ENCODE results near the gene ADGRB2.
A peak's percentile ranks its signal among the peaks of the same experiment; 100 is the strongest.

The ADGRB2 gene

GRCh38 chr1:31793086-31793485, 28.9 kb upstream of the ADGRB2 start:
- DNase-seq (ENCODE audit: low spot score) = no peak
- H3K9ac ChIP-seq (ENCODE audit: low read depth, low read length, poor library complexity) = peak overlapping the region; percentile 33
- H3K9me3 ChIP-seq (replicated peaks in 1 of 2; ENCODE audit: control insufficient read depth in 2 of 2, insufficient read depth in 1 of 2, low read depth in 1 of 2, low read length in 2 of 2) = no peaks in the 10 kb centered on the region
- H3K4me1 ChIP-seq (ENCODE audit: control insufficient read depth in 2 of 2, insufficient read depth in 1 of 2, low read depth in 1 of 2, low read length in 2 of 2) = peaks cover 7 to 12% of the 10 kb centered on the region in 2 donors
- no peak overlapping the region for H3K14ac ChIP-seq (ENCODE audit: low read length)
- H3K18ac ChIP-seq (ENCODE audit: low read length) = peak overlapping the region; percentile 39
- H4K8ac ChIP-seq (ENCODE audit: low read depth, low read length) = no peak overlapping the region
- WGBS, 2 donors (ENCODE audit: extremely low coverage in 2 of 2, insufficient read length in 2 of 2, insufficient replicate concordance in 1 of 2) = no CpG with 5 or more reads among the region's 6 CpGs
- H2BK120ac ChIP-seq (ENCODE audit: low read depth, low read length) = no peak overlapping the region
- no peaks in the 10 kb centered on the region for H3K36me3 ChIP-seq (replicated peaks in 1 of 2; ENCODE audit: control insufficient read depth in 2 of 2, insufficient read depth in 2 of 2, low read length in 2 of 2)
- peak overlapping the region; percentile 84 for H2AK5ac ChIP-seq (ENCODE audit: low read depth, low read length)
- no peak overlapping the region for H3K4ac ChIP-seq (ENCODE audit: low read length)
- H2BK15ac ChIP-seq (ENCODE audit: low read length) = peak overlapping the region; percentile 62
- no peak overlapping the region for H2BK5ac ChIP-seq (ENCODE audit: low read length)
- no peak overlapping the region for H3K4me3 ChIP-seq (ENCODE audit: low read length in 2 of 2)
- H3K79me1 ChIP-seq (ENCODE audit: low read depth, low read length) = no peaks in the 10 kb centered on the region
- no peak overlapping the region for H3K4me2 ChIP-seq (ENCODE audit: insufficient read depth, low read length, poor library complexity, severe bottlenecking)
- H4K91ac ChIP-seq (ENCODE audit: low read depth, low read length, poor library complexity) = no peak overlapping the region
- no peak overlapping the region for H2AFZ ChIP-seq (ENCODE audit: low read length)
- peak overlapping the region; percentile 95 for H2BK12ac ChIP-seq (ENCODE audit: low read length)
- peaks cover 0 to 25% (median 0%) of the 10 kb centered on the region in 3 experiments for H3K27me3 ChIP-seq (ENCODE audit: control insufficient read depth in 3 of 3, insufficient read depth in 3 of 3, low read depth in 1 of 3, low read length in 3 of 3)
- peak overlapping the region; percentile 86 for H3K23ac ChIP-seq (ENCODE audit: low read depth, low read length, poor library complexity)
- no peak overlapping the region for H3K27ac ChIP-seq (replicated peaks; ENCODE audit: low read length)

DNA sequence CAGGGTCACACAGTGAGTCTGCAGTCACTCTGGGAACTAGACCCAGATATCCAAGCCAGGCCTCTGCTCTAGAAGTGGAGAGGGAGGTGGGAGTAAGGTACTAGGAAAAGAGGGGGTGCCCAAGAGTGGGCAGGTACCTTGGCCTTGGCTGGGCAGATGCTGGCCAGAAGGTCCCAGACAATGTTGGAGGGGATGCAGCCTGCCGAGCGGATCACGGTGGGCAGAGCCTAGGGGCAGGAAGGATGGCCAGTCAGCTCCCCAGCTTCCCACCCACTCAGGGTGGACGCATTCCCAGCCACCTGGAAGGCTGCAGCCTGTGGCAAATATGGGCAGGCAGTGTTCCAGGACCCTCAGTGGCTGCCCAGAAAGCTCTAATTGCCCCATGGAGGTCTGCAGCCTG, 28.4 kb upstream of the ADGRB2 start:
- Histone ChIP-seq H3K4me2 (ENCODE audit: insufficient read depth, low read length, poor library complexity, severe bottlenecking) (no peak overlapping the region), H2AFZ (ENCODE audit: low read length) (no peak overlapping the region), H3K4me1 (ENCODE audit: control insufficient read depth in 2 of 2, insufficient read depth in 1 of 2, low read depth in 1 of 2, low read length in 2 of 2) (peaks cover 10% of the 10 kb centered on the region in 2 donors), H3K4me3 (ENCODE audit: low read length in 2 of 2) (no peak overlapping the region), H3K27ac (replicated peaks; ENCODE audit: low read length) (no peak overlapping the region), H3K18ac (ENCODE audit: low read length) (peak overlapping the region; percentile 68), H2BK5ac (ENCODE audit: low read length) (no peak overlapping the region), H2BK120ac (ENCODE audit: low read depth, low read length) (peak overlapping the region; percentile 13), H2AK5ac (ENCODE audit: low read depth, low read length) (peak overlapping the region; percentile 10), H3K4ac (ENCODE audit: low read length) (no peak overlapping the region), H2BK12ac (ENCODE audit: low read length) (no peak overlapping the region), H3K9me3 (replicated peaks in 1 of 2; ENCODE audit: control insufficient read depth in 2 of 2, insufficient read depth in 1 of 2, low read depth in 1 of 2, low read length in 2 of 2) (no peaks in the 10 kb centered on the region), H3K27me3 (ENCODE audit: control insufficient read depth in 3 of 3, insufficient read depth in 3 of 3, low read depth in 1 of 3, low read length in 3 of 3) (peaks cover 0 to 21% (median 0%) of the 10 kb centered on the region in 3 experiments), H3K79me1 (ENCODE audit: low read depth, low read length) (no peaks in the 10 kb centered on the region), H2BK15ac (ENCODE audit: low read length) (peak overlapping the region; percentile 40), H3K9ac (ENCODE audit: low read depth, low read length, poor library complexity) (peak overlapping the region; percentile 30), H3K36me3 (replicated peaks in 1 of 2; ENCODE audit: control insufficient read depth in 2 of 2, insufficient read depth in 2 of 2, low read length in 2 of 2) (no peaks in the 10 kb centered on the region), H3K23ac (ENCODE audit: low read depth, low read length, poor library complexity) (no peak overlapping the region), H4K91ac (ENCODE audit: low read depth, low read length, poor library complexity) (no peak overlapping the region), H3K14ac (ENCODE audit: low read length) (no peak overlapping the region), H4K8ac (ENCODE audit: low read depth, low read length) (no peak overlapping the region)
- no peak for DNase-seq (ENCODE audit: low spot score)
- WGBS, 2 donors (ENCODE audit: extremely low coverage in 2 of 2, insufficient read length in 2 of 2, insufficient replicate concordance in 1 of 2) = no CpG with 5 or more reads among the region's 4 CpGs

- peak overlapping the region; percentile 10 for H3K9ac ChIP-seq (ENCODE audit: low read depth, low read length, poor library complexity)
- no peaks in the 10 kb centered on the region for H3K79me1 ChIP-seq (ENCODE audit: low read depth, low read length)
- no peak overlapping the region for H3K4me2 ChIP-seq (ENCODE audit: insufficient read depth, low read length, poor library complexity, severe bottlenecking)
- peaks cover 8 to 11% of the 10 kb centered on the region in 2 donors for H3K4me1 ChIP-seq (ENCODE audit: control insufficient read depth in 2 of 2, insufficient read depth in 1 of 2, low read depth in 1 of 2, low read length in 2 of 2)
- H3K4ac ChIP-seq (ENCODE audit: low read length) = no peak overlapping the region
- no peak overlapping the region for H3K23ac ChIP-seq (ENCODE audit: low read depth, low read length, poor library complexity)
- H2BK5ac ChIP-seq (ENCODE audit: low read length) = no peak overlapping the region
- peaks cover 0 to 18% (median 0%) of the 10 kb centered on the region in 3 experiments for H3K27me3 ChIP-seq (ENCODE audit: control insufficient read depth in 3 of 3, insufficient read depth in 3 of 3, low read depth in 1 of 3, low read length in 3 of 3)
- no peaks in the 10 kb centered on the region for H3K36me3 ChIP-seq (replicated peaks in 1 of 2; ENCODE audit: control insufficient read depth in 2 of 2, insufficient read depth in 2 of 2, low read length in 2 of 2)
- H2AFZ ChIP-seq (ENCODE audit: low read length) = no peak overlapping the region
- peak overlapping the region; percentile 33 for H3K18ac ChIP-seq (ENCODE audit: low read length)
- peak overlapping the region; percentile 50 for H4K91ac ChIP-seq (ENCODE audit: low read depth, low read length, poor library complexity)
- peak overlapping the region; percentile 25 for H3K14ac ChIP-seq (ENCODE audit: low read length)
- no peak overlapping the region for H2BK12ac ChIP-seq (ENCODE audit: low read length)
- H2BK15ac ChIP-seq (ENCODE audit: low read length) = peak overlapping the region; percentile 40
- no peak overlapping the region for H3K27ac ChIP-seq (replicated peaks; ENCODE audit: low read length)
- DNase-seq (ENCODE audit: low spot score) = no peak
- no peak overlapping the region for H3K4me3 ChIP-seq (ENCODE audit: low read length in 2 of 2)
- H3K9me3 ChIP-seq (replicated peaks in 1 of 2; ENCODE audit: control insufficient read depth in 2 of 2, insufficient read depth in 1 of 2, low read depth in 1 of 2, low read length in 2 of 2) = no peaks in the 10 kb centered on the region
- peak overlapping the region; percentile 13 for H2BK120ac ChIP-seq (ENCODE audit: low read depth, low read length)
- WGBS, 2 donors (ENCODE audit: extremely low coverage in 2 of 2, insufficient read length in 2 of 2, insufficient replicate concordance in 1 of 2) = no CpG with 5 or more reads among the region's 11 CpGs
- H4K8ac ChIP-seq (ENCODE audit: low read depth, low read length) = no peak overlapping the region
- H2AK5ac ChIP-seq (ENCODE audit: low read depth, low read length) = peak overlapping the region; percentile 56
These were observed 28.0 kb upstream of the ADGRB2 start for GRCh38 chr1:31792116-31792515.

DNA sequence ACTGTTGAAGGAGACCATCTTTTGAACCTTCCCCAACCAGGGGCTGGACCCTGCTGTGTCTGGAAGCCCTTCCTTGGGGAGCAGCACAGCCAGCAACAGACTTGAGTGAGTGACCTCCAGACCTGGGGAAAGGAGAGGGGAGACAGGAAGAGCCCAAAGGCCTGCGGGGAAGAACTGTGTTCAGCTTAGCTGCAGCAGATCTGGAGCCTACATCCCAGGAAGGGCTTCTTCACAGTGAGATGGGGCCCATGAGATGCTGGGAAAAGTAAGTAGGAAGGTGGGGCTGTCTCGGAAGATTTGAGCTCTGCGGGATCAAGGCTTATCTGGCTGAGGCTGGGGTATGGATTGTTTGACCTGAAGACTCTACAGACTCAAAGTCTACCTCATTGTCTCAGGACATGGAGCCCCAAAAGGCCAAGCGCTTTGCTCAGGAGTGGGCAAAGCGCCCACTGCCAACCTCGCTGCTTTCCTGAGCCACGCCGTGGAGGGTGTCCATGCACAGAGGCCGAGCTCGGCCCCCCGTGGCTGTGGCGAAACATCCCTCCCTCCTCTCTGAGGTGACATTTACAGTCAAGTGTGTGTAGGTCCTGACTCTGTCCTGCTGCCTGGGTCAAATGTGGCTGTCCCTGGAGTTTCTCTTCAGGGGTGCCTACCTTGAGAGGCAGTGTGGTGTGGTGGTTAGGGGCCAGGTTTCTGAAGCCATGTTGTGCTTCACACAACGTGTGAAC, 27.2 kb upstream of the ADGRB2 start:
- H3K36me3 ChIP-seq (replicated peaks in 1 of 2; ENCODE audit: control insufficient read depth in 2 of 2, insufficient read depth in 2 of 2, low read length in 2 of 2) = no peaks in the 10 kb centered on the region
- no peak overlapping the region for H4K8ac ChIP-seq (ENCODE audit: low read depth, low read length)
- H3K9me3 ChIP-seq (replicated peaks in 1 of 2; ENCODE audit: control insufficient read depth in 2 of 2, insufficient read depth in 1 of 2, low read depth in 1 of 2, low read length in 2 of 2) = no peaks in the 10 kb centered on the region
- no peak overlapping the region for H3K18ac ChIP-seq (ENCODE audit: low read length)
- H4K91ac ChIP-seq (ENCODE audit: low read depth, low read length, poor library complexity) = no peak overlapping the region
- H2BK12ac ChIP-seq (ENCODE audit: low read length) = no peak overlapping the region
- H2BK5ac ChIP-seq (ENCODE audit: low read length) = peak overlapping the region; percentile 57
- no peak overlapping the region for H3K4me3 ChIP-seq (ENCODE audit: low read length in 2 of 2)
- peaks cover 0 to 16% (median 0%) of the 10 kb centered on the region in 3 experiments for H3K27me3 ChIP-seq (ENCODE audit: control insufficient read depth in 3 of 3, insufficient read depth in 3 of 3, low read depth in 1 of 3, low read length in 3 of 3)
- DNase-seq (ENCODE audit: low spot score) = no peak
- H3K79me1 ChIP-seq (ENCODE audit: low read depth, low read length) = no peaks in the 10 kb centered on the region
- no CpG with 5 or more reads among the region's 13 CpGs for WGBS, 2 donors (ENCODE audit: extremely low coverage in 2 of 2, insufficient read length in 2 of 2, insufficient replicate concordance in 1 of 2)
- peaks cover 7 to 11% of the 10 kb centered on the region in 2 donors for H3K4me1 ChIP-seq (ENCODE audit: control insufficient read depth in 2 of 2, insufficient read depth in 1 of 2, low read depth in 1 of 2, low read length in 2 of 2)
- peak overlapping the region; percentile 7 for H2BK15ac ChIP-seq (ENCODE audit: low read length)
- H3K23ac ChIP-seq (ENCODE audit: low read depth, low read length, poor library complexity) = no peak overlapping the region
- H3K14ac ChIP-seq (ENCODE audit: low read length) = no peak overlapping the region
- H3K4ac ChIP-seq (ENCODE audit: low read length) = no peak overlapping the region
- H3K4me2 ChIP-seq (ENCODE audit: insufficient read depth, low read length, poor library complexity, severe bottlenecking) = no peak overlapping the region
- no peak overlapping the region for H2AFZ ChIP-seq (ENCODE audit: low read length)
- no peak overlapping the region for H2BK120ac ChIP-seq (ENCODE audit: low read depth, low read length)
- no peak overlapping the region for H3K9ac ChIP-seq (ENCODE audit: low read depth, low read length, poor library complexity)
- peak overlapping the region; percentile 29 for H2AK5ac ChIP-seq (ENCODE audit: low read depth, low read length)
- no peak overlapping the region for H3K27ac ChIP-seq (replicated peaks; ENCODE audit: low read length)

All from neuronal stem cell (in vitro differentiated cells).